Left kidney (tissue), 2 donors: ENCODE measurements around the gene ACSL3. TPM values are rescaled to one million over a fixed set of nuclear protein-coding genes. Genes with fewer than 3 reads are reported as not detected.

Experiments used
- DNase-seq: peaks from one replicate; pipeline ENCODE4 v3.0.0-alpha.2; 2013
- polyA plus RNA-seq: library from polyadenylated mRNA; unstranded; fragments of 120-200 nt; gene quantifications from one replicate; pipeline ENCODE4 v1.2.1, GENCODE V29; 2013; ENCODE audit not compliant: insufficient read length

ACSL3 gene
- polyA plus RNA-seq, 1 donor, result 70.5 TPM

DNA sequence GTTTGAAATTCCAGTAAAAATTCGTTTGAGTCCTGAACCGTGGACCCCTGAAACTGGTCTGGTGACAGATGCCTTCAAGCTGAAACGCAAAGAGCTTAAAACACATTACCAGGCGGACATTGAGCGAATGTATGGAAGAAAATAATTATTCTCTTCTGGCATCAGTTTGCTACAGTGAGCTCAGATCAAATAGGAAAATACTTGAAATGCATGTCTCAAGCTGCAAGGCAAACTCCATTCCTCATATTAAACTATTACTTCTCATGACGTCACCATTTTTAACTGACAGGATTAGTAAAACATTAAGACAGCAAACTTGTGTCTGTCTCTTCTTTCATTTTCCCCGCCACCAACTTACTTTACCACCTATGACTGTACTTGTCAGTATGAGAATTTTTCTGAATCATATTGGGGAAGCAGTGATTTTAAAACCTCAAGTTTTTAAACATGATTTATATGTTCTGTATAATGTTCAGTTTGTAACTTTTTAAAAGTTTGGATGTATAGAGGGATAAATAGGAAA is 80.7 kb downstream of the ACSL3 start:
- no peak for DNase-seq

DNA sequence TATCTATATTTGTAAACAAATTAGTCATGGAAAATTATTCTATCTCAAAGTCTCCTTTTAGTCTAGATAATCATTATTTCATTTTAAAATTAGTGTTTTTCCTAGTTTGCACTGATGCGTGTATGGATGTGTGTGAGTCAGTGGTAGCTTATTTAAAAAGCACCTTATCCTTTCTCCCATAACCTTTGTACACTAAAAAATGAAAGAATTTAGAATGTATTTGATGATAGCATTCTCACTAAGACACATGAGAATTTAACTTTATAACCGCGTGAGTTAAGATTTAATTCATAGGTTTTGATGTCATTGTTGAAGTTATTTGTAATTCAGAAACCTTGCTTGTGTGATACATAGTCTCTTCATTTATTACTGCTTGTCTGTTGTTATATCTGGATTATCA is 81.7 kb downstream of the ACSL3 start:
- no peak for DNase-seq

DNA sequence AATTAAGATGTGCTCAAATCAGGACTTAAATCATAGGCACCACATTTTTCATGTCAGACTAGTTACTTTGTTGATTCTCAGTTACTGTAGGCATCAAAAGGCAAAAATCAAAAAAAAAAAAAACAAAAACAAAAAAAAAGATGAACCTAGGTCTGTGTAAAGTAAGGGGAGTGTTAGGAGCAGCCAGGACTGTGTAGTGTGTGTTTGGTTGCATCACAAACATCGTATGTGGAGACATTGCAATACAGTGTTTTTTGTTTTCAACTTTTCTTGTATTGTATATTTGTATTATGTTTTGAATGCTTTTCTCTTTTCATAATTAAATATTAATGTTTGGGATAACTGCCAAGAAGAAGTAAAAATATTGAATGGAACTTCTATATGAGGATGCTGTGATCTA is 82.1 kb downstream of the ACSL3 start:
- no peak for DNase-seq

DNA sequence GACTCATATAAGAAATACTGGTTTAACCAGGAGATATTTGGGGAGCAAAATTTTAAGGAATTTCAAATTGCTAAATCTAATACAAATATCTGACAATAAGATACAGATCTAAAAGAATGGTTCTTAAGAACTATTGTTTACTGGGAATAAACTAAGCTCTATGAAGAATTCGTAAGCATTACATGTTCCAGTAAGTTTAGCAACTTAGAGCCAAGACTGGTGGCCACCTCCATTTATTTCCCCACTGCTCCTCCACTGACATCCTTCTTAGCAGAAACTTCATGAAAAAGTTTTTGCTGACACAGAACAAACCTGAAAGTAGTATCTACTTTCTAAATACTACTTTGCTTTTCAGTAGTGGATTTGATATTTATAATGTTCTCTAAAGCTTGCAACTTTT is 83.0 kb downstream of the ACSL3 start:
- no peak for DNase-seq

DNA sequence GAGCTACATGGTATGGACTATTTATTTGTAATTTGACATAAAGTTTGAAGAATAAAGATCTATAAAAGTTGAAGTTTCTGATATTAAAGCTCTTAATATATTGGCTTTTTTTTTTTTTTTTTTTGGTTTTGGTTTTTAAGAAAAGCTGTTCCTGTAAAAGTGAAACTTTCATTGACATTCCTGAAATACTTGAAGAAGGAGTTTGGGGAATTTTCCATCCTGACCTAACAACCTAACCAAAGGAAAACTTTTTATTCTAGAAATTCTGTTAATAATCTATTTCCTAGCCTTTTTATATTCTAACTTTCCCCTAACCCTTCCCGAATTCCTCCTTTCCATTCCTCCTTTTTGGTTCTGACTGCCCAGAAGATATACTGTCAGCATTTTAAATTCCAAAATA is 83.7 kb downstream of the ACSL3 start:
- DNase-seq, result no peak

DNA sequence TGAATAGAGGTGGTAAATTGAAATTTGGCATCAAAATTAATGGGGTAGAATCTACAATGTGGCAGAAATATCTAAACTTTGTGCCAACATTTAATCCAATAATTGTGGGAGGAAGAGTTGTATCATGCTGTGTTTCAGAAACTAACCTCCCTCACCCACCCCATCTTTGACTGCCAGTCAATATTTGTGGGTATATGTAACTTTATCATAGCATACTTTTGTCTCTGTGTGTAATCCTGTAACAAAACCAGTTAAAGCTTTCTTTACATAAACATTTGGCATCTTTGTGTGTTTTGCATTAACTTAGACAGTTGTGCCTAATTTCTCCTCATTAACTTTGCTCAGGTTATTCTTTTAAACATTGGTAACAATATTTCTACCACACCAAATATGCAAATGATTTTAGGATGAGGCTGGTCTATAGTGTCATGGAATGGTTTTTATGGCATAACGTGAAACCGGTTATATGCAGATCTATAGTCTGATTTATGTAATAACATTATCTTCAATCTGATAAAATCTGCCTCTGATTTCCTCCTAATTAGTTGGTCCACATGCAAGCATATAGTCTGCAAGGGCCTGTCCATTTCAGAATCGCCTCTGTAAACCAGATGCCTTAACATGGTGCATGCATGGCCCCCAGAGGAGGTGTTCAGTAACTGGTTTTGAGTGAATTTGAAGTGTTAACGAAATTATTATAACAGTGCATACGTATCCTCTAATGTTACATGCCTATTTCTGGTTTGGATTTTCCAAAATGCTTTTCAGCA is 84.3 kb downstream of the ACSL3 start:
- no peak for DNase-seq

DNA sequence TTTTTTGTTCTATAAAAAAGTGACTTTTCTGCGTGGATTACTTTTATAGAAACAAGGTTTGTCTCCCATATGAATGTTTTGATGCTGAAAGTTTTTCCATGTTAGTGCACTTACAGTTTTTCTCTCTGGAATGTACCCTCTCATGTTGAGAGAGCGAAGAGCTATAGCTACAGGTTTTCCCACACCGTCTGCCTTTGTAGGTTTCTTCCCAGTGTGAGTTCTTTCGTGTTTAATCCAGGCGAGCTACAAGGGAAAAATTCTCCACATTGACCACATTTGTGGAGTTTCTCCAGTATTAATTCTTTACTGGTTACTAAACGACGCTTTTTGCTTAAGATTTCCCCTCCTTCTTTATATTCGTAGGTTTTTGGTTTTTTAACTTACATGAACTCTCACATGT is 85.1 kb downstream of the ACSL3 start:
- DNase-seq, result no peak

DNA sequence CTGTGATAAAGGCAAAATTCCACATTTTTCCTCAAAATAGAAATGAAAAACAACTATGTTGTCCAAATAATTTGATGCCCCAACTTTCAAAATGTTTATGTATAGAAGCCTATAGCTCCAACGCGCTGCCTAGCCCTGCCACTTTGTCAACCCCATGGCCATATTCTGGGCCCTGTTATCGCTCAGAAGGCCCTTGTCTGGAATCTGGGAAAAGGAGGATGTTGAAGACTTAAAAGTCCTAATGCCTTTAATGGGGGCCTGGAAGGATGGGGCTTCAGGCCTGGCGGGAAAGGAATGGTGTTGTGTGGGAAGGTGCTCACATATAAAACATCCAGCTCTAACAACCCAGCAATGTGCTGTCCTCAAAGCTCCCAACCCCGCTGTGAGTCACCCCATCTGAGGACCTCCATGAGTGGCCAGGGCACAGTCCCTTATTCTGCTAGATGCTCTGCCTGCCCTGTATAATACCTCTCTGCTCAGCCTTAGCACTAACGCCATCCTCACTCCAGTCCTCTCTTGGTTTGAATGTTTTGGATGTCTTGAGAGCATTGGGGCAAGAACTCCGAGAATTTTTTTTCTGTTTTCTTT is 86.0 kb downstream of the ACSL3 start:
- no peak for DNase-seq

DNA sequence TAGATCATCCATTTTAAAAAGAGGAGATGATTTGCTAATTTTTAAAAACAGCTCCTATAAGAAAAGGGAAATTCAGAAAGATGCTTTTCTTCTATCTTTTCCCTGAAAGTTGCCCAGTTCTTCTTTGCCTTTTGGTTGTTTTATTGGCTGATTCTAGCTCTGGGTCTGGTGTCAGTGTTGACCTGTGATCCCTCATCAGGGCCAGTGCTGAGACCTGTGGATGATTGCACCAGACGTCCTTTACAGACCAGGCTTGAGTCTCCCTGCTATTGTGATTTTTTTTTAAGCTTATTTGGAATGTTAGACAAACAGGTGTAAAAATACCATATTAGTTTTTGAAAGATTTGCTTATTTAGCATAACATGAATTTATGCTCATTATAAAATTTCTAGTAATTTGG is 88.2 kb downstream of the ACSL3 start:
- no peak for DNase-seq

DNA sequence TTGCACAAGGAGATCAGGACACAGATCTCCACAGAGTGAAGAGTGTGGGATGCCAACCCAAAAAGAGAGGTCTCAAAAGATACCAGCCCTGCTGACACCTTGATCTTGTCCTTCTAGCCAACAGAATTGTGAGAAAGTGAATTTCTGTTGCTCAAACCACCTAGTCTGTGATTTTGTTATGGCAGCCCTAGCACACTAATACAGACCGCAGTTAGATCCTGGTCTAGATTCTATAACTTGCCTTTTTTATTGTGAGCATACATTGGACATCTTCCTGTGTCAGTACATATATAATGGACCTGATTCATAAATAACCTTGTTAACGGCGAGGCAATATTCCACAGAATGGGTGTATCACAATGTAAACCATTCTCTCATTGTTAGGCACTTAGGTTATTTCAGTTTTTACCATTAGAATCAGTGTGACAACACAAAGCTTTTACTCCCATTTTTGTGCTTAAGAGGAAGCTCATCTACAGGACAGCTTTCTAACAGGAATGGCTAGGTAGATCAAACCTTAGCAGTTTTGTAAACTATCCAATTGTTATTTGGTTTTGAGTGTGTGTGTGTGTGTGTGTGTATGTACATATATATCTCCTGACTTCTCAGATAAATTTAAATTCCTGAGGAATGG is 89.0 kb downstream of the ACSL3 start:
- DNase-seq, result no peak

DNA sequence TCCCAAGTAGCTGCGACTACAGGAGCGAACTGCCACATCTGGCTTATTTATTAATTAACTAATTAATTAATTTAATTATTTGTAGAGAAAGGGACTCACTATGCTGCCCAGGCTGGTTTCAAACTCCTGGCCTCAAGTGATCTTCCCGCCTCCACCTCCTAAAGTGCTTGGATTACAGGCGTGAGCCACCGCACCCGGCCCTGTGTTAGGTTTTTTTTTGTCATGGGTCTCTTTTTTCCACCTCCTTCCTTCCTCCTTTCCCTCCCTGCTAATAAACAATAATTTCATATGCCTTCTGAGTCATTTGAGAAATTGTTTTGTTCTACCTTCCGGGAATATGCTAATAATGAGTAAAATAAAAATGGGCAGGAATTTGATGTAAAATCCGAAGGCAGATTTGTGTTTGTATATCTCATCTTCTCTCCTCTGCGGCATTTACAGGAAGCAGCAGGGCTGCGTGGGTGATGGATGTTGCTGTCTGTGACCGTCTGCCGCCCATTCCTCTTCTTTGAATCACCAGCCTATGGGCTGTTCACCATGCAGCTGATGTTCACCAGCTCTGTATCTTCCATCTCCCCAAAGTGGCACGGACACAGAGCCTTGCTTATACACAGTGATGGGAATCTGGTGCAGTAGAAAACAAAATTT is 89.9 kb downstream of the ACSL3 start:
- DNase-seq, result no peak

DNA sequence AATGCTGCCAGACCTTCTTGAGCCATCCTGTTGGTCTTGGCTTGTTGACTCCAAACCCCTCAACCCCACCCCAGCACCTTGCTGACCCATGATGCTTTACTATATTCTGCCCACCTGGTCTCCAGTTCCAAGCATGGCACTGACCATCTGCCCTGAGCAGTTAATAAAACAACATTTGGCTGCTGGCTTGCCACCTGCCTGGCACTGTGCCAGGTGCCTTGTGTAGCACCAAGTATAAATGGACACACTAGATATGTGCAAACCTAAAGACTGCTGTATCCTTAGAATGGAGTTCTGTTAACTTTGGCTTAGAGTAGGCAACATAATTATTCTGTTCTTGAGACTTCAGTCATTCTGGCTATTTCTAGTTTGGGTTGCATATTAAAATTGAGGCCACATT is 91.4 kb downstream of the ACSL3 start:
- DNase-seq, result no peak

DNA sequence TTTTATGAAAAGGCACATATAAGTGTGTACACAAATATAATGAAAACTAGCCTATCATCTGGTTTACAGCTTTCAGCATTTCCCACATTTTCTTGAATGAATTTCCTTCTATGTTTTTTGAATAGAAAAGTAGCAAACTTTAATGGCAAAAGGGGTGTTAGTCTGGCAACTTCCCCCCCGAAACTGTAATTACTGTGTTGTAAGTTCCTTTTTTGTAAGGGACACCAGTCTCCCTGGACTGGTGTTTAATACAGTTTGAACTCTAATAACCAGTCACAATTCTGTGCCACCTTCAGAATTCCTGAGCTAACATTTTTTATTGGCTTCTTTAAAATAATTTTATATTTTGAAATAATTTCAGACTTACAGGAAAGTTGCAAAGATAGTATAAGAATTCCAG is 94.2 kb downstream of the ACSL3 start:
- DNase-seq, result no peak

DNA sequence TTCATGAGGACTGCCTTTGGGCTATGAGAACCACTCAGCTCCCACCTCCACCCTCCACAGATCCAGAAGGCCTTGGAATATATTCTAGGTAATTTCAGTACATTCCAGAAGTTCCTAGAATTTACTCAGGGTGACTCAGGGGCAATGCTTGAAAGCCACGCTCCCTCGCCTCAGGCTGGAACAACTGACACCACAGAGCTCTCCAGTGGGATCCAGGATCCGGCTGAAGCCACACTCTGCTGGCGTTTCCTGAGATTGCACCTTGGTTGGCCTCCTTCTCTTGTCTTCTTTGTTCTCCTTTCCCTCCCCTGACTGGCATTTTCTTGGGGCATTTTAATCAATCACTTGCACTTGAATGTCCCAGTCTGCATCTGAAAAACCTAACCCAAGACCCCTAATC is 98.5 kb downstream of the ACSL3 start:
- no peak for DNase-seq

DNA sequence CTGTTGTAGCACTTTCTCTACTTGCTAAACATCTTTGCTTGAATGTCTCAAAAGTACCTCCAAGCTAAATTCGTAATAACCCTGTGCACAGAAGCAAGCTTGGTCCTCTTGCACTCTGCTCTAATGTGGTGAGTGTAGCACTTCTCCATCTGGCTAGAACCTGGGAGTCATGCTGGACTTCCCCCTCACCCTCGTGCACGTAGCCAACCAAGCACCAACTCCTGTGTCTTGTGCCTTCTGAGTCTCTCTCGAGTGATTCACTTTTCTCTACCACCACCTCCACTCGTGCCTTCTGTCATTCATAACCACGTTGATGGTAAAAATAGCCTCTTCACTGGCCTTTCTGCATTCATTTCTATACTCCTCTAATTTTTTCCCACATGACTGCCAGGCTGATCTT is 99.3 kb downstream of the ACSL3 start:
- no peak for DNase-seq

DNA sequence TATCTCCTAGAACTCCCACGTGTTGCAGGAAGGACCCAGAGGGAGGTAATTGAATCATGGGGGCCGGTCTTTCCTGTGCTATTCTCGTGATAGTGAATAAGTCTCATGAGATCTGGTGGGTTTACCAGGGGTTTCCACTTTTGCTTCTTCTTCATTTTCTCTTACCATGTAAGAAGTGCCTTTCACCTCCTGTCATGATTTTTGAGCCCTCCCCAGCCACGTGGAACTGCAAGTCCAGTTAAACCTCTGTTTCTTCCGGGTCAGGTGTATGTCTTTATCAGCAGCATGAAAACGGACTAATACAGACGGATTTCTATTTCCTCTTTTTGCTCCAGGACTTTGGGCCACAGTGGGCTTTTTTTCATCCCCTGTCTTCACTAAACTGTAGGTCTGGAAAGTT is 102.8 kb downstream of the ACSL3 start:
- DNase-seq, result no peak

DNA sequence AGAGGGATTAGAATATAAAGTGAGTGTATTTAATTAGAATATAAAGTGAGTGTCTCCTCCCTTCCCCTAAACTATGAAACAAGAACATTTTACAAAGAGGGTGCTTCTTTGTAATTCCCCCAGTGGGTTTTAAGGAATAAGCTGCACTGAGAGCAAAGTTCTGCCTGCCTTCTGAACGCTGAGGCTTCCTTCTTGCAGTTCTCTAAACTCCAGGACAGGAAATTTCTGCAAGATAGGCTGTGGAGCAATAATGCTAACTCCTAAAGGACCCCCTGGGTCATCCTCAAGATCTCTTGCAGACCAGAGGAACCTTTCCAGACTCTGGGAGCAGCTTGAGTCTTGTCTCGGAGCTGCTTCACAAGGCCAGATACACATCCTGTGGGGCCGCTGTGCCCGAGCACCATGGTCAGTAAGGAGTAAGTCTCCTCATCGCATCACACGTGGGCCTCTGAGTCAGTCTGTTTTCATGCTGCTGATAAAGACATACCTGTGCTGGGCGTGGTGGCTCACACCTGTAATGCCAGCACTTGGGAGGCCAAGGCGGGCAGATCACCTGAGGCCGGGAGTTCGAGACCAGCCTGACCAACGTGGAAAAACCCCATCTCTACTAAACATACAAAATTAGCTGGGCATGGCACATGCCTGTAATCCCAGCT is 103.7 kb downstream of the ACSL3 start:
- no peak for DNase-seq

DNA sequence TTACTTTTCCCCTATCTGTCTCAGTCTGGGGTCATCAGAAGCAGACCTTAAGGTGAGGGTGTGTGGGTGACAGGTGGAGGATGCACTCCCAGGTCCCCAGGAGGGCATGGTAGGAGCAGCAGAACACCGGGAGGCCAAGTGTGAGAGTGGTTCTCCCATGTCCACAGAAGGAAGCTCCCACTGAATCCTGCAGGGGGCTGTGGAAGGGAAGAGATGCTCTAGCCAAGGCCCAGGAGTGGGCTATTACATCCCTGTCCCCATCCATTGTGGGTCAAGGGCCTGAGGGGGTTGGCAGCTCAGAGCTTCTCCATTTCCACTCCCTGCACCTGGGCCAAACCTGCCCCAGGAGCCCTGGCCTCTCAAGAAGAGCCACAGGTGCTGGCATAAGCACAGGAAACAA is 104.7 kb downstream of the ACSL3 start:
- no peak for DNase-seq

DNA sequence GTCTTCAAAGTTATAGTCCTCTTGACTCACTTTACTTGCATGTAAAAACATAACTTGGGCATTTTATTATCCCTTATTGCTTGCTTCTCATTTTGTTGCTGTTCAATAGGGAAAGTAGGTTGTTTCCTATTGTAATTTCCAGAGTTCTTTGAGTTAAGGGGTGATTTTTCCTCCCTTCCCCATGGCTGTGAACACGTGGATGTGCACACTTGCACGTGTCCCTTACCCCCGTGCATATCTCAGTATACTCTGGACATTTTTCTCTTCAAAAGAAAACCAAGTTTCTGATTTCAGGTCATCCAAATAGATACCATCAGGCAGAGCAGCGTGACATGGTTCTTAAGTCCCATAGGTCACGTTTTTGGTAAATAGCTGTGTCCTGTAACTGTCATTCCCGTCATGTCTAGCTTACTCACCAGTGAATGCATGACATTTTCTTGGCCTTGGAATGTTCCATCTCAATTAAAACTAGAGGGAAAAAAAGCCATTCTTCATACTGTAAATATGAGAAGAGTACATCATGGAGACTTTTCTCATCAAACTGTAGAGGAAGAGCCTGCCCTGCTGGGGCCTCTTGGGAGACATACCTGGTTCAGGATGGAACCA is 107.8 kb downstream of the ACSL3 start:
- no peak for DNase-seq

DNA sequence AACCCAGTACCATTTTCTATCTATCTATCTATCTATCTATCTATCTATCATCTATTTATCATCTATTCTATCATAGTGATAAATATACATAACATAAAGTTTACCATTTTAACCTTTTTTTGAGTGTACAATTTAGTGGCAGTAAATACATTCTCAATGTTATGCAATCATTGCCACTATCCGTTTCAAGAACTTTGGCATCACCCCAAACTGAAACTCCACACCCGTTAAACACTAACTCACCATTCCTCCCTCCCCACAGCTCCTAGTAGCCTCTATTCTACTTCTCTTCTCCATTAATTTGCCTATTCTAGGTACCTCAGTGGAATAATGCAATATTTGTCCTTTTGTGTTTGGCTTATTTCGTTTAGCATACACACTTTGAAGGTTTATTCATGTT is 108.7 kb downstream of the ACSL3 start:
- DNase-seq, result no peak

DNA sequence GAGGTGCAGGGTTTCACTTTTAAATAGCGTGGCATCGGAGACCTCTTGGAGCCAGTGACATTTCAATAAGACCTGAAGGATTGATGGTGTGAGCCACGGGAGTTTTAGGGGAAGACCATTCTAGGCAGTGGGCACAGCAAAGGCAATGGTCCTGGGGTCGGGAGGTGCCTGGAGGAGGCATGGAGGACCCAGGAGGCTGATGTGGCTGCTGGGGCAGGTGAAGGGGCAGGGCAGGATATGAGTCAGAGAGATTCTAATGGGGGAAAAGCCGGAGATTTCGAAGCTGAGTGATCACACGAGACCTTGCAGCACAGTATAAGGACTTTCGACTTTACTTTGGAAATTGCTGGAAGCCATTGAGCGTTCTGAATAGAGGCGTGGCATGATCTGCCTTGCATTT is 111.6 kb downstream of the ACSL3 start:
- no peak for DNase-seq

DNA sequence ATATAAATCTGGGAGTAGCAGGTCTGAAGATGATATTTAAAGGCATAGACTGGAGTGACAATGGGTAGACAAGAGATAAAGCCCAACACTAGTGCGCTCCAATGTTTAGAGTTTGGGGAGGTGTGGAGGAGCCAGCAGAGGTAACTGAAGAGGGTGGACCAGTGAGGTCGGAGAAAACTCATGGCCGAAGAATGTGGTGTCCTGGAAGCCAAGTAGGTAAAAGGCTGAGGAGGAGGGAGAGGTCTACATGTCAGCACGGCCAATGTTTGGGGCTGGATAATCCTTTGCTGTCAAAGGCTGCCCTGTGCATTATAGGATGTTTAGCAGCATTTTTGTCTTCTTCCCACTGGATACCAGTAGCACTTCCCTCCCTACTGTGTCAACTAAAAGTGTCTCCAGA is 112.4 kb downstream of the ACSL3 start:
- no peak for DNase-seq
